H1 (cell line): ENCODE measurements around the gene NME1. TPM values are rescaled to one million over a fixed set of nuclear protein-coding genes. Genes with fewer than 3 reads are reported as not detected.

Source experiments
- CTCF ChIA-PET: fragments of 300-600 bp; sonication (Branson Sonifier 250); formaldehyde crosslinking; loops from one replicate; lab custom pipeline; 2021; ENCODE audit not compliant: partially characterized antibody; lab: Charles Lee
- POLR2A ChIA-PET: fragments of 300-600 bp; sonication (Branson Sonifier 250); formaldehyde crosslinking; loops from one replicate; lab custom pipeline; 2021; ENCODE audit warnings: inconsistent platforms; ENCODE audit not compliant: partially characterized antibody; lab: Charles Lee
- DNase-seq, 2 experiments: peaks; one replicate each; pipeline versions ENCODE4 v3.0.0 to v3.0.0-alpha.2; 2010 to 2022; ENCODE audit warnings: low spot score in 2 of 2, low read depth in 1 of 2, mixed read lengths in 1 of 2
- FAIRE-seq: peaks from 2 replicates; lab custom pipeline; 2011; peaks lifted over from hg19 to GRCh38; lab: Jason Lieb, UNC
- H2AFZ ChIP-seq: 2 replicates; pipeline ENCODE4 v1.8.1; 2012; ENCODE audit warnings: low read length, inconsistent platforms
- H2AK5ac ChIP-seq: 2 replicates; pipeline ENCODE4 v1.6.1; 2013; ENCODE audit warnings: low read depth, low read length
- H2BK120ac ChIP-seq: replicated peaks from 2 replicates; pipeline ENCODE3; 2013; ENCODE audit warnings: low read depth, low read length, inconsistent platforms
- H2BK12ac ChIP-seq: 2 replicates; pipeline ENCODE4 v1.6.1; 2013; ENCODE audit warnings: low read depth, low read length
- H2BK15ac ChIP-seq: 2 replicates; pipeline ENCODE4 v1.6.1; 2013; ENCODE audit warnings: low read length
- H2BK20ac ChIP-seq: 2 replicates; pipeline ENCODE4 v1.6.1; 2013; ENCODE audit warnings: low read length
- H2BK5ac ChIP-seq: 2 replicates; pipeline ENCODE4 v1.6.1; 2013; ENCODE audit warnings: low read depth, low read length
- H3K14ac ChIP-seq: 2 replicates; pipeline ENCODE4 v1.6.1; 2013; ENCODE audit warnings: inconsistent platforms; ENCODE audit not compliant: insufficient read length
- H3K18ac ChIP-seq: 2 replicates; pipeline ENCODE4 v1.6.1; 2013; ENCODE audit warnings: low read length; ENCODE audit errors: extremely low read depth
- H3K23ac ChIP-seq: 2 replicates; pipeline ENCODE4 v1.6.1; 2013; ENCODE audit warnings: inconsistent platforms; ENCODE audit not compliant: insufficient read length
- H3K23me2 ChIP-seq: 2 replicates; pipeline ENCODE4 v1.6.1; 2013; ENCODE audit warnings: low read depth, low read length
- H3K27ac ChIP-seq: 2 replicates; pipeline ENCODE4 v1.6.1; 2011; ENCODE audit warnings: low read depth, low read length, inconsistent platforms
- H3K27me3 ChIP-seq, 4 experiments: replicated peaks in 1 of 4; 1 replicate in 1 of 4; 2 replicates in 3 of 4; pipeline versions ENCODE4 v1.6.1 to v1.8.1; 2011 to 2013; ENCODE audit warnings: low read length in 3 of 4, mild to moderate bottlenecking in 3 of 4, inconsistent platforms in 2 of 4, mixed read lengths in 2 of 4, moderate library complexity in 1 of 4; ENCODE audit not compliant: control insufficient read depth in 3 of 4, insufficient read depth in 3 of 4; ENCODE audit errors: extremely low read depth in 1 of 4
- H3K36me3 ChIP-seq, 4 experiments: 2 replicates each; pipeline versions ENCODE4 v1.6.1 to v1.8.1; 2011 to 2013; ENCODE audit warnings: mild to moderate bottlenecking in 4 of 4, low read length in 3 of 4, moderate library complexity in 2 of 4, control low read depth in 1 of 4, inconsistent platforms in 1 of 4; ENCODE audit not compliant: insufficient read depth in 4 of 4, control insufficient read depth in 2 of 4
- H3K4ac ChIP-seq: replicated peaks from 2 replicates; pipeline ENCODE3; 2013; ENCODE audit warnings: low read length, low read depth, mixed read lengths, inconsistent platforms; ENCODE audit not compliant: insufficient read length
- H3K4me1 ChIP-seq, 4 experiments: replicated peaks in 1 of 4; 1 replicate in 1 of 4; 2 replicates in 3 of 4; pipeline versions ENCODE4 v1.6.1 to v1.8.1; 2011 to 2013; ENCODE audit warnings: low read length in 3 of 4, inconsistent platforms in 2 of 4, mixed read lengths in 1 of 4; ENCODE audit not compliant: insufficient read depth in 4 of 4, control insufficient read depth in 3 of 4
- H3K4me2 ChIP-seq, 2 experiments: 2 replicates each; pipeline versions ENCODE4 v1.6.1 to v1.8.1; 2011 to 2013; ENCODE audit warnings: low read depth in 2 of 2, low read length in 2 of 2, control low read depth in 1 of 2, inconsistent platforms in 1 of 2, mild to moderate bottlenecking in 1 of 2; ENCODE audit not compliant: insufficient read depth in 1 of 2
- H3K4me3 ChIP-seq, 4 experiments: fragments of 200-600, 300-600 bp in 1 of 4; sonication (generic), shearing (Covaris generic), sonication (Bioruptor Twin) in 1 of 4; 2 replicates each; pipeline versions ENCODE4 v1.5.1 to v1.8.1; 2011 to 2016; ENCODE audit warnings: low read length in 4 of 4, low read depth in 3 of 4, control low read depth in 2 of 4, inconsistent platforms in 2 of 4, mild to moderate bottlenecking in 2 of 4, mixed read lengths in 1 of 4, moderate library complexity in 1 of 4; ENCODE audit not compliant: insufficient read depth in 2 of 4; ENCODE audit errors: extremely low read depth in 1 of 4
- H3K56ac ChIP-seq: replicated peaks from 2 replicates; pipeline ENCODE3; 2013; ENCODE audit warnings: low read depth, mild to moderate bottlenecking, mixed read lengths, low read length, inconsistent platforms; ENCODE audit not compliant: insufficient read length
- H3K79me1 ChIP-seq: 2 replicates; pipeline ENCODE4 v1.6.1; 2013; ENCODE audit warnings: low read depth, low read length, control low read depth
- H3K79me2 ChIP-seq, 2 experiments: 2 replicates each; pipeline versions ENCODE4 v1.6.1 to v1.8.1; 2012 to 2013; ENCODE audit warnings: low read length in 2 of 2, mild to moderate bottlenecking in 2 of 2, inconsistent platforms in 1 of 2; ENCODE audit not compliant: insufficient read depth in 2 of 2, control insufficient read depth in 1 of 2
- H3K9ac ChIP-seq, 4 experiments: replicated peaks in 1 of 4; 1 replicate in 1 of 4; 2 replicates in 3 of 4; pipeline versions ENCODE4 v1.6.1 to v1.8.1; 2011 to 2013; ENCODE audit warnings: low read depth in 3 of 4, low read length in 3 of 4, control low read depth in 2 of 4, mild to moderate bottlenecking in 2 of 4, moderate library complexity in 2 of 4, inconsistent platforms in 1 of 4; ENCODE audit errors: extremely low read depth in 1 of 4
- H3K9me3 ChIP-seq, 2 experiments: 2 replicates each; pipeline versions ENCODE4 v1.6.1 to v1.8.1; 2012 to 2013; ENCODE audit warnings: mild to moderate bottlenecking in 2 of 2, moderate library complexity in 2 of 2, control low read depth in 1 of 2, inconsistent platforms in 1 of 2, low read depth in 1 of 2, low read length in 1 of 2, mixed read lengths in 1 of 2; ENCODE audit not compliant: insufficient read depth in 2 of 2
- H4K20me1 ChIP-seq, 2 experiments: replicated peaks in 1 of 2; 2 replicates each; pipeline versions ENCODE3 to v1.8.1; 2011 to 2013; ENCODE audit warnings: inconsistent platforms in 2 of 2, low read length in 2 of 2, mild to moderate bottlenecking in 1 of 2; ENCODE audit not compliant: insufficient read depth in 2 of 2, control insufficient read depth in 1 of 2
- H4K5ac ChIP-seq: 2 replicates; pipeline ENCODE4 v1.6.1; 2013; ENCODE audit warnings: low read length, low read depth, mixed read lengths, inconsistent platforms; ENCODE audit not compliant: insufficient read length
- H4K8ac ChIP-seq: 2 replicates; pipeline ENCODE4 v1.8.0; 2013; ENCODE audit warnings: mild to moderate bottlenecking, moderate library complexity, low read length, inconsistent platforms; ENCODE audit not compliant: insufficient read depth; ENCODE audit errors: extremely low read depth
- H4K91ac ChIP-seq: replicated peaks from 2 replicates; pipeline ENCODE3; 2013; ENCODE audit warnings: low read length, mixed read lengths, inconsistent platforms; ENCODE audit not compliant: insufficient read length
- CREB1 ChIP-seq: IDR thresholded peaks from 2 replicates; pipeline ENCODE4 v1.6.1; 2012; ENCODE audit warnings: inconsistent platforms
- EZH2 ChIP-seq: fragments of 200-600 bp; sonication (generic); IDR thresholded peaks from 2 replicates; pipeline ENCODE4 v1.7.1; 2012; ENCODE audit warnings: low read depth, mild to moderate bottlenecking, moderate library complexity, low read length, inconsistent platforms; ENCODE audit not compliant: severe bottlenecking
- SP1 ChIP-seq: IDR thresholded peaks from 2 replicates; pipeline ENCODE4 v1.6.1; 2011; ENCODE audit warnings: low read depth, low read length
- SP2 ChIP-seq: IDR thresholded peaks from 2 replicates; pipeline ENCODE4 v1.6.1; 2012; ENCODE audit warnings: mild to moderate bottlenecking, low read length, inconsistent platforms
- SP4 ChIP-seq: IDR thresholded peaks from 2 replicates; pipeline ENCODE4 v1.6.1; 2012; ENCODE audit warnings: low read length, inconsistent platforms
- polyA plus RNA-seq, 7 experiments: library from polyadenylated mRNA; depleted of rRNA in 3 of 7; stranded (reverse) in 5 of 7; unstranded in 2 of 7; fragments of >200 nt in 5 of 7; fragments of 200-250 nt in 2 of 7; gene quantifications; 1 replicate in 5 of 7; 2 replicates in 1 of 7; 4 replicates in 1 of 7; pipeline versions ENCODE4 v1.2.1 to v1.2.3, GENCODE V29; 2011 to 2013; ENCODE audit warnings: missing spikeins in 2 of 7, mixed read lengths in 2 of 7
- total RNA-seq: library from RNA; stranded (reverse); fragmentation: NEBNext Ultra II Directional; extraction: Animal tissue kit (Norgen Biotek cat#: 25700); gene quantifications from 2 replicates; pipeline ENCODE4 v1.2.1, GENCODE V29; 2021

The NME1 gene
- total and polyA plus RNA-seq, 2 of the 8 experiments (the other 6 are each of a cell fraction or from before 2014, with no cell fraction given), result 307 to 380 TPM

GRCh38 chr17:51203838-51204237, 50.5 kb downstream of the NME1 start:
- Histone ChIP-seq H3K27ac (no peak overlapping the region), H2BK12ac (no peak overlapping the region), H4K5ac (no peak overlapping the region), H2BK20ac (no peak overlapping the region), H3K56ac (no peak overlapping the region), H2BK15ac (no peak overlapping the region), H2BK120ac (no peak overlapping the region), H3K79me1 (no peaks in the 10 kb centered on the region), H3K23me2 (no peaks in the 10 kb centered on the region), H4K20me1 (no peaks in the 10 kb centered on the region), H3K9ac (no peak overlapping the region), H3K79me2 (no peaks in the 10 kb centered on the region), H2BK5ac (no peak overlapping the region), H3K27me3 (no peaks in the 10 kb centered on the region), H3K9me3 (no peaks in the 10 kb centered on the region), H3K18ac (no peak overlapping the region), H3K4ac (no peak overlapping the region), H3K4me3 (no peak overlapping the region), H2AFZ (no peak overlapping the region), H4K91ac (no peak overlapping the region), H2AK5ac (no peak overlapping the region), H3K23ac (no peak overlapping the region), H4K8ac (no peak overlapping the region), H3K4me2 (no peak overlapping the region), H3K36me3 (peaks cover 20 to 82% (median 61%) of the 10 kb centered on the region in 4 experiments), H3K4me1 (no peaks in the 10 kb centered on the region), H3K14ac (no peak overlapping the region)
- FAIRE-seq (no peak), DNase-seq (no peak)
- ChIA-PET POLR2A (interaction anchor here (0.9 kb wide), 1 partner anchor 34 kb away, joined by 3 read pairs; no protein-coding TSS in a partner anchor), CTCF (no interaction called here)
- TF ChIP-seq EZH2, result no peak
- TF ChIP-seq SP1, result no peak
- TF ChIP-seq SP2, result no peak
- TF ChIP-seq CREB1, result no peak
- no peak for TF ChIP-seq SP4

Other genes with a start within 250 kb of the NME1 start
- 46.0 and 63.8 TPM in 2 replicates for gene SPAG9, start 32.7 kb upstream of the NME1 start, total RNA-seq
- gene SPAG9, start 32.7 kb upstream of the NME1 start, polyA plus RNA-seq (2011; rRNA removed), result 8.3 and 9.8 TPM in 2 replicates
- gene NME2, start 12.9 kb downstream of the NME1 start, total RNA-seq, result 801 and 827 TPM in 2 replicates
- gene NME2, start 12.9 kb downstream of the NME1 start, polyA plus RNA-seq (2011; rRNA removed), result 795 and 929 TPM in 2 replicates
- gene MBTD1, start 106.5 kb downstream of the NME1 start, total RNA-seq, result 51.4 TPM in 2 replicates
- gene MBTD1, start 106.5 kb downstream of the NME1 start, polyA plus RNA-seq (2011; rRNA removed), result 10.9 and 20.3 TPM in 2 replicates
- 79.6 and 85.7 TPM in 2 replicates for gene UTP18, start 107.0 kb downstream of the NME1 start, total RNA-seq
- 11.3 and 17.9 TPM in 2 replicates for gene UTP18, start 107.0 kb downstream of the NME1 start, polyA plus RNA-seq (2011; rRNA removed)